ENCODE results near the gene CHCHD6.

The CHCHD6 gene

DNA sequence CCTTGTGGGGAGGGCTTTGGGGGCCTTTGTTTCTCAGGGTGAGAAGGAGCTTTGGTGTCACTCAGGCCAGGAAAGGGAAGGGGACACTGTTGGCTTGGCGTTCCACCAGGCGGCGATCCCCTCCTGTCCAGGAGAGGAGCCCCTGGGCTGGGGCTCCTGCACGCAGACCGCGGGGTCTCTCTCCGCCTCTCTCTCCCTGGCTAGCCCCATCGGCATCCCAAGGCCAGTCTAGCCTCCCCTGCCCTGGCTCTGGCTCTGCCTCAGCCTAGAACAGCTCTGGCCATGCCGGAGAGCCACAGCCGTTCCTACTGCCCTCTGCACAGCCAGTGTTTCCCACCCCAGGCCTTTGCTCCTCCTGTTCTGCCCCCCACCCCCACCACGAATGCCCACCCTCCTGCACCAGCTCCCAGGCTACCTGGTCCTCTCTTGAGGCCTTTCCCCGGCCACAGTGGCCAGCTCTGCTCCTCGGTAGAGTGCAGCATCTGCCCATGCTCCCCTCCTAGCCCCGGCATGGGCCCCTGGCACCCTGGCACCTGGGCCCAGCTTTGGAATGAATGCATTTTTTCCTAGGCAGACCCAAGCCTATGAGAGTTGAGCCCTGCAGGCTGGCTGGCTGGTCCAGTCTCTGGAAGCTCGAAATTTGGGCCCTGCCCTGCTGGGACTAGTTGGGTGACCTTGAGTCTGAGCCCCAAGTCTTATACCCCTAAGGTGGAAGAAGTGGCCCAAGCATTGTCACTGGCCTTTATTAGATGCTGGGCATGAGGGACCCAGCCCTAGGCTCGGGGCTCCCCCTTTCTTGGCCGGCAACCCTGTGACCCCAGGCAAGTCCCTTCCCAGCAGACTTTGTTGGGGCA, 281.3 kb downstream of the CHCHD6 start:
- no peak for TF ChIP-seq FOXP2 (optimal IDR thresholded peaks at IDR 0.05; ENCODE audit: borderline replicate concordance, extremely low read depth, extremely low read length, insufficient read depth)

- TF ChIP-seq SIN3A (IDR thresholded peaks at IDR 0.05; ENCODE audit: borderline replicate concordance, insufficient read depth, low read length) (no peak), FOXP2 (optimal IDR thresholded peaks at IDR 0.05; ENCODE audit: borderline replicate concordance, extremely low read depth, extremely low read length, insufficient read depth) (no peak), POLR2AphosphoS5 (IDR thresholded peaks at IDR 0.05; ENCODE audit: low read depth, low read length) (no peak), TAF1 (IDR thresholded peaks at IDR 0.05; ENCODE audit: borderline replicate concordance, insufficient read depth, low read length) (no peak)
- TF ChIP-seq, protein P1, sequence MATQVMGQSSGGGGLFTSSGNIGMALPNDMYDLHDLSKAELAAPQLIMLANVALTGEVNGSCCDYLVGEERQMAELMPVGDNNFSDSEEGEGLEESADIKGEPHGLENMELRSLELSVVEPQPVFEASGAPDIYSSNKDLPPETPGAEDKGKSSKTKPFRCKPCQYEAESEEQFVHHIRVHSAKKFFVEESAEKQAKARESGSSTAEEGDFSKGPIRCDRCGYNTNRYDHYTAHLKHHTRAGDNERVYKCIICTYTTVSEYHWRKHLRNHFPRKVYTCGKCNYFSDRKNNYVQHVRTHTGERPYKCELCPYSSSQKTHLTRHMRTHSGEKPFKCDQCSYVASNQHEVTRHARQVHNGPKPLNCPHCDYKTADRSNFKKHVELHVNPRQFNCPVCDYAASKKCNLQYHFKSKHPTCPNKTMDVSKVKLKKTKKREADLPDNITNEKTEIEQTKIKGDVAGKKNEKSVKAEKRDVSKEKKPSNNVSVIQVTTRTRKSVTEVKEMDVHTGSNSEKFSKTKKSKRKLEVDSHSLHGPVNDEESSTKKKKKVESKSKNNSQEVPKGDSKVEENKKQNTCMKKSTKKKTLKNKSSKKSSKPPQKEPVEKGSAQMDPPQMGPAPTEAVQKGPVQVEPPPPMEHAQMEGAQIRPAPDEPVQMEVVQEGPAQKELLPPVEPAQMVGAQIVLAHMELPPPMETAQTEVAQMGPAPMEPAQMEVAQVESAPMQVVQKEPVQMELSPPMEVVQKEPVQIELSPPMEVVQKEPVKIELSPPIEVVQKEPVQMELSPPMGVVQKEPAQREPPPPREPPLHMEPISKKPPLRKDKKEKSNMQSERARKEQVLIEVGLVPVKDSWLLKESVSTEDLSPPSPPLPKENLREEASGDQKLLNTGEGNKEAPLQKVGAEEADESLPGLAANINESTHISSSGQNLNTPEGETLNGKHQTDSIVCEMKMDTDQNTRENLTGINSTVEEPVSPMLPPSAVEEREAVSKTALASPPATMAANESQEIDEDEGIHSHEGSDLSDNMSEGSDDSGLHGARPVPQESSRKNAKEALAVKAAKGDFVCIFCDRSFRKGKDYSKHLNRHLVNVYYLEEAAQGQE (IDR thresholded peaks at IDR 0.05; ENCODE audit: insufficient read depth in 1 of 2, low read depth in 2 of 2, low read length in 2 of 2): no peak
These were observed 282.0 kb downstream of the CHCHD6 start for GRCh38 chr3:126986001-126986400.

DNA sequence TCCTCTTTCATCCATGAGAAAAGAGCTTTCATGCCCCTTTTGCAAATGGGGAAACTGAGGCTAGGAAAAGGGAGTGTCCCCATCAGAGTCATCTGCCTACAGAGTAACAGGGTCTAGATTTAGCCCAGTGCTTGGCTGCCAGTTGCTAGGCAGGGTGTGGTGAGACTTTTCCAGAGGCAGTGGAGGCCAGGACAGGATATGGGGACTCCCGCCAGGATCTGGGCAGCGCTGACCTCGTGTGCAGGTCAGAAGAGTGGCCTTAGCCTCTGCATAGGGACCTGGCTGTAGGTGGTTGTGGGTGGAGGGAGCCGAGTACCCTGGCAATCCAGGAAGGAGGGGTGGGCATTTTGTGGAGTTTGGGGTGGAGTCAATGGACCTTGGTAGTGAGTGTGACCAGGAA, 283.1 kb downstream of the CHCHD6 start:
- TF ChIP-seq TAF1 (IDR thresholded peaks at IDR 0.05; ENCODE audit: borderline replicate concordance, insufficient read depth, low read length): no peak
- no peak for TF ChIP-seq FOXP2 (optimal IDR thresholded peaks at IDR 0.05; ENCODE audit: borderline replicate concordance, extremely low read depth, extremely low read length, insufficient read depth)
- no peak for TF ChIP-seq SIN3A (IDR thresholded peaks at IDR 0.05; ENCODE audit: borderline replicate concordance, insufficient read depth, low read length)

DNA sequence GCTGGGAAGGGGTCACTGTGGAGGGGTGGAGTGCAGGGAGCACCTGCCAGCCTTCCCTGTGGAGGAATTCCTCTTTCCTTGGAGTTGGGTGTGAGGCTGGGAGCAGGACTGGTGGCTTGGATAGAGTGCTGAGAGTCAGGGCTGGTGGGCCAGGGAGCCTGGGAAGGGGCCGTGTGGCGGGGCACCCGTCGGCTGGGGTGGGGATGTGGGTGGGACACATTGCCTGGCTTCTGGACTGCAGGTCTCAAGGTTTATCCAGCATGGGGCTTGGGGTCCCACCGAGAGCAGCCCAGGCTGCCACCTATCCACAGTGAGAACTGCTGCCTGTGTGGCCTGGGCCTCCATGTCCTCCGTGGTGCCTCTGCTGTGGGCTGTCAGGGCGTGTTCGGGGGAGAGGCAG, 283.6 kb downstream of the CHCHD6 start:
- TF ChIP-seq FOXP2 (optimal IDR thresholded peaks at IDR 0.05; ENCODE audit: borderline replicate concordance, extremely low read depth, extremely low read length, insufficient read depth): no peak
- TF ChIP-seq, protein P1 (IDR thresholded peaks at IDR 0.05; ENCODE audit: insufficient read depth in 1 of 2, low read depth in 2 of 2, low read length in 2 of 2): no peak

DNA sequence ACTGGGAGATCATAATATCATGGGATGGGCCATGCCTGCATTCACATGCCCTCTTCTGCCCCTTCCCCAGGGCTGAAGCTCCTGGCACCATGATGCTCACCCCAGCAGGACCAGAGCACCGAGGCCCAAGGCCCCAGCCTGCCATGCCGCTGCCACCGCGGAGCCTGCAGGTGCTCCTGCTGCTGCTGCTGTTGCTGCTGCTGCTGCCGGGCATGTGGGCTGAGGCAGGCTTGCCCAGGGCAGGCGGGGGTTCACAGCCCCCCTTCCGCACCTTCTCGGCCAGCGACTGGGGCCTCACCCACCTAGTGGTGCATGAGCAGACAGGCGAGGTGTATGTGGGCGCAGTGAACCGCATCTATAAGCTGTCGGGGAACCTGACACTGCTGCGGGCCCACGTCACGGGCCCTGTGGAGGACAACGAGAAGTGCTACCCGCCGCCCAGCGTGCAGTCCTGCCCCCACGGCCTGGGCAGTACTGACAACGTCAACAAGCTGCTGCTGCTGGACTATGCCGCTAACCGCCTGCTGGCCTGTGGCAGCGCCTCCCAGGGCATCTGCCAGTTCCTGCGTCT, 284.5 kb downstream of the CHCHD6 start:
- TF ChIP-seq, protein P1 (IDR thresholded peaks at IDR 0.05; ENCODE audit: insufficient read depth in 1 of 2, low read depth in 2 of 2, low read length in 2 of 2): no peak
- TF ChIP-seq POLR2AphosphoS5 (IDR thresholded peaks at IDR 0.05; ENCODE audit: low read depth, low read length) (no peak), TAF1 (IDR thresholded peaks at IDR 0.05; ENCODE audit: borderline replicate concordance, insufficient read depth, low read length) (no peak), SIN3A (IDR thresholded peaks at IDR 0.05; ENCODE audit: borderline replicate concordance, insufficient read depth, low read length) (no peak)

GRCh38 chr3:126989316-126990023, 285.4 kb downstream of the CHCHD6 start:
- TF ChIP-seq SIN3A (IDR thresholded peaks at IDR 0.05; ENCODE audit: borderline replicate concordance, insufficient read depth, low read length) (no peak), FOXP2 (optimal IDR thresholded peaks at IDR 0.05; ENCODE audit: borderline replicate concordance, extremely low read depth, extremely low read length, insufficient read depth) (no peak), POLR2AphosphoS5 (IDR thresholded peaks at IDR 0.05; ENCODE audit: low read depth, low read length) (no peak), TAF1 (IDR thresholded peaks at IDR 0.05; ENCODE audit: borderline replicate concordance, insufficient read depth, low read length) (no peak)
- TF ChIP-seq, protein P1 (IDR thresholded peaks at IDR 0.05; ENCODE audit: insufficient read depth in 1 of 2, low read depth in 2 of 2, low read length in 2 of 2): no peak
